DND-41 (cell line): ENCODE data around the gene NAA35.

Experiments used
- EZH2 ChIP-seq: IDR thresholded peaks from 3 replicates; pipeline ENCODE4 v1.6.1; 2012; ENCODE audit warnings: borderline replicate concordance, low read depth, mild to moderate bottlenecking, moderate library complexity, low read length, inconsistent platforms; ENCODE audit not compliant: severe bottlenecking
- TF ChIP-seq, protein P1 (sequence below): IDR thresholded peaks from 2 replicates; pipeline ENCODE4 v1.5.1; 2012; ENCODE audit warnings: borderline replicate concordance, low read length, moderate library complexity, mild to moderate bottlenecking; ENCODE audit not compliant: poor library complexity, severe bottlenecking; ENCODE audit errors: extremely low read depth

DNA sequence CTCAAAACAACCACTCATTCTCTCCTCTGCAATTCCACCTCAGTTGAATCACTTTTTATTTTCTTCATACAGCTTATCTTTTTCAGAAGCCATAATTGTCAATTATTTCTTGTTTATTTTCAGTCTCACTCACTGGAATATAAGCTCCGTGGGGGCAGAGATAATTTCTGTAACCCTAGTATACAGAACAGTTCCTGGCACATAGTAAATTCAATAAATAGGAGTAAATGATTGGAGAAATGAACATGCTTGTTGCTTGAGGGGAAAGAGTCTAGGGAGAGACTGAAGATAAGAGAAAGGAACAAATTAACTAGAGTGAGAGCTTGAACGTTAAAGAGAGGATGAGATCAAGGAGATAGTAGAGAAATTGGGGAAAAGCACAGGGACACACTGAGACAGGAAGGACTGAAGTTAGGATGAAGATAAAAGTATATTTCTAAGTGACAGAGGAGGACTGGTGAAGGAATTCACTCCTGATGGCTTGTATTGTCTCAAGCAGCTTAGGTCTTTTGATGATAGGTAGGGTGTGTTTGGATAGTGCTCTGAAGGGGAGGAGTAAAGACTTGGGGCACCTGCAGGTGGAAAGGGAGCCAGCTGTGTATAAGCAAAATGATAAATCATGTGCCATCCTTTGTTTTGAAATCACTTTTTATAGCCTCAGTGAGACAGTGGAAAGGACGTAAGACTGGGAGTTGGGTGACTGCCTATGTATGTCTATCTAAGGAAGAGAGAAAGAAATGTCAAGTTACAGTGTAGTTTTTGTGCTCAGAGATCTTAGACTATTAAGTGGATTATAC, 2.2 kb downstream of the NAA35 start:
- TF ChIP-seq, protein P1, sequence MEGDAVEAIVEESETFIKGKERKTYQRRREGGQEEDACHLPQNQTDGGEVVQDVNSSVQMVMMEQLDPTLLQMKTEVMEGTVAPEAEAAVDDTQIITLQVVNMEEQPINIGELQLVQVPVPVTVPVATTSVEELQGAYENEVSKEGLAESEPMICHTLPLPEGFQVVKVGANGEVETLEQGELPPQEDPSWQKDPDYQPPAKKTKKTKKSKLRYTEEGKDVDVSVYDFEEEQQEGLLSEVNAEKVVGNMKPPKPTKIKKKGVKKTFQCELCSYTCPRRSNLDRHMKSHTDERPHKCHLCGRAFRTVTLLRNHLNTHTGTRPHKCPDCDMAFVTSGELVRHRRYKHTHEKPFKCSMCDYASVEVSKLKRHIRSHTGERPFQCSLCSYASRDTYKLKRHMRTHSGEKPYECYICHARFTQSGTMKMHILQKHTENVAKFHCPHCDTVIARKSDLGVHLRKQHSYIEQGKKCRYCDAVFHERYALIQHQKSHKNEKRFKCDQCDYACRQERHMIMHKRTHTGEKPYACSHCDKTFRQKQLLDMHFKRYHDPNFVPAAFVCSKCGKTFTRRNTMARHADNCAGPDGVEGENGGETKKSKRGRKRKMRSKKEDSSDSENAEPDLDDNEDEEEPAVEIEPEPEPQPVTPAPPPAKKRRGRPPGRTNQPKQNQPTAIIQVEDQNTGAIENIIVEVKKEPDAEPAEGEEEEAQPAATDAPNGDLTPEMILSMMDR, result no peak
- TF ChIP-seq EZH2, result no peak
